H9 (cell line): ENCODE data around the gene SLC6A19. TPM values are rescaled to one million over a fixed set of nuclear protein-coding genes. Genes with fewer than 3 reads are reported as not detected.
"Not testable (repeated sequence)": the region's sequence is repeated elsewhere in the genome, so short reads cannot be mapped to it uniquely, and the experiment has no call there.

Source experiments
- DNase-seq: peaks from one replicate; pipeline ENCODE4 v3.0.0-alpha.2; 2017
- H2AFZ ChIP-seq: one replicate; pipeline ENCODE4 v1.6.1; 2013; ENCODE audit warnings: mild to moderate bottlenecking, low read length, control low read depth, moderate library complexity
- H2AK5ac ChIP-seq: 2 replicates; pipeline ENCODE4 v1.6.1; 2013; ENCODE audit warnings: low read length, control low read depth, mixed read lengths; ENCODE audit not compliant: insufficient read length
- H2BK120ac ChIP-seq: one replicate; pipeline ENCODE4 v1.6.1; 2013; ENCODE audit warnings: low read depth, mild to moderate bottlenecking, low read length, control low read depth, inconsistent platforms; ENCODE audit not compliant: poor library complexity, severe bottlenecking
- H2BK12ac ChIP-seq: 2 replicates; pipeline ENCODE4 v1.6.1; 2013; ENCODE audit warnings: low read length, control low read depth, mixed read lengths, low read depth; ENCODE audit not compliant: insufficient read length
- H2BK15ac ChIP-seq: 2 replicates; pipeline ENCODE4 v1.6.1; 2013; ENCODE audit warnings: low read depth, low read length, control low read depth
- H2BK20ac ChIP-seq: one replicate; pipeline ENCODE4 v1.6.1; 2013; ENCODE audit warnings: low read depth, mild to moderate bottlenecking, low read length, control low read depth, inconsistent platforms; ENCODE audit not compliant: poor library complexity, severe bottlenecking
- H2BK5ac ChIP-seq: 2 replicates; pipeline ENCODE4 v1.6.1; 2013; ENCODE audit warnings: low read length, control low read depth, mixed read lengths; ENCODE audit not compliant: insufficient read length
- H3K14ac ChIP-seq: 2 replicates; pipeline ENCODE4 v1.6.1; 2013; ENCODE audit warnings: low read length, control low read depth; ENCODE audit not compliant: insufficient read depth
- H3K18ac ChIP-seq: 2 replicates; pipeline ENCODE4 v1.6.1; 2013; ENCODE audit warnings: low read depth, mild to moderate bottlenecking, mixed read lengths, low read length, control low read depth; ENCODE audit not compliant: insufficient read length
- H3K23ac ChIP-seq: 2 replicates; pipeline ENCODE4 v1.6.1; 2013; ENCODE audit warnings: low read length, control low read depth, mixed read lengths, low read depth; ENCODE audit not compliant: insufficient read length
- H3K23me2 ChIP-seq: 2 replicates; pipeline ENCODE4 v1.6.1; 2013; ENCODE audit warnings: low read depth, mild to moderate bottlenecking, mixed read lengths, low read length, control low read depth; ENCODE audit not compliant: insufficient read length, poor library complexity, severe bottlenecking
- H3K27ac ChIP-seq: 2 replicates; pipeline ENCODE4 v1.5.1; 2013; ENCODE audit warnings: low read length, control low read depth, mixed read lengths, low read depth; ENCODE audit not compliant: insufficient read length
- H3K27me3 ChIP-seq: 2 replicates; pipeline ENCODE4 v1.6.1; 2013; ENCODE audit warnings: low read length, control low read depth, inconsistent platforms; ENCODE audit not compliant: insufficient read depth
- H3K4ac ChIP-seq: 2 replicates; pipeline ENCODE4 v1.6.1; 2013; ENCODE audit warnings: low read depth, mild to moderate bottlenecking, control low read depth, inconsistent platforms, low read length, moderate library complexity
- H3K4me1 ChIP-seq: 2 replicates; pipeline ENCODE4 v1.6.1; 2013; ENCODE audit warnings: low read length, control low read depth, inconsistent platforms; ENCODE audit not compliant: insufficient read depth
- H3K4me2 ChIP-seq: 2 replicates; pipeline ENCODE4 v1.6.1; 2013; ENCODE audit warnings: low read length, control low read depth, mixed read lengths; ENCODE audit not compliant: insufficient read length, insufficient read depth
- H3K56ac ChIP-seq: 2 replicates; pipeline ENCODE4 v1.6.1; 2013; ENCODE audit warnings: low read depth, mild to moderate bottlenecking, mixed read lengths, low read length, control low read depth; ENCODE audit not compliant: insufficient read length
- H3K79me1 ChIP-seq: 2 replicates; pipeline ENCODE4 v1.6.1; 2013; ENCODE audit warnings: low read depth, mild to moderate bottlenecking, moderate library complexity, low read length, control low read depth, inconsistent platforms; ENCODE audit not compliant: insufficient read depth, poor library complexity, severe bottlenecking
- H3K79me2 ChIP-seq: 2 replicates; pipeline ENCODE4 v1.6.1; 2013; ENCODE audit warnings: low read length, control low read depth, inconsistent platforms; ENCODE audit not compliant: insufficient read depth
- H3K9ac ChIP-seq: 2 replicates; pipeline ENCODE4 v1.6.1; 2013; ENCODE audit warnings: low read length, control low read depth, mixed read lengths; ENCODE audit not compliant: insufficient read length; ENCODE audit errors: extremely low read depth
- H3K9me3 ChIP-seq: one replicate; pipeline ENCODE4 v1.6.1; 2013; ENCODE audit warnings: low read depth, low read length, inconsistent platforms; ENCODE audit not compliant: control insufficient read depth
- H3T11ph ChIP-seq: one replicate; pipeline ENCODE4 v1.6.1; 2013; ENCODE audit warnings: mild to moderate bottlenecking, low read length, control low read depth, inconsistent platforms
- H4K20me1 ChIP-seq: one replicate; pipeline ENCODE4 v1.6.1; 2013; ENCODE audit not compliant: control insufficient read depth, insufficient read length, insufficient read depth
- H4K5ac ChIP-seq: 2 replicates; pipeline ENCODE4 v1.6.1; 2013; ENCODE audit warnings: low read depth, mild to moderate bottlenecking, mixed read lengths, low read length, control low read depth; ENCODE audit not compliant: insufficient read length
- H4K8ac ChIP-seq: replicated peaks from 2 replicates; pipeline ENCODE4 v1.6.1; 2013; ENCODE audit warnings: low read length, control low read depth, mixed read lengths, low read depth; ENCODE audit not compliant: insufficient read length
- H4K91ac ChIP-seq: 2 replicates; pipeline ENCODE4 v1.6.1; 2013; ENCODE audit warnings: low read depth, mild to moderate bottlenecking, moderate library complexity, mixed read lengths, low read length, control low read depth; ENCODE audit not compliant: insufficient read length
- H3K27ac Mint-ChIP-seq, 3 experiments: 2 replicates in 2 of 3; 3 replicates in 1 of 3; pipeline ENCODE4 v1.8.0; 2020 to 2021; ENCODE audit warnings: mixed read lengths in 3 of 3, mild to moderate bottlenecking in 1 of 3, moderate library complexity in 1 of 3
- H3K27me3 Mint-ChIP-seq: 2 replicates; pipeline ENCODE4 v1.8.0; 2021; ENCODE audit warnings: low read depth, mild to moderate bottlenecking, moderate library complexity, mixed read lengths
- H3K36me3 Mint-ChIP-seq, 3 experiments: 2 replicates in 2 of 3; 3 replicates in 1 of 3; pipeline ENCODE4 v1.8.0; 2020 to 2021; ENCODE audit warnings: low read depth in 3 of 3, mixed read lengths in 3 of 3; ENCODE audit not compliant: insufficient read depth in 1 of 3
- H3K4me1 Mint-ChIP-seq, 2 experiments: 2 replicates each; pipeline ENCODE4 v1.8.0; 2020; ENCODE audit warnings: mixed read lengths in 2 of 2
- H3K4me3 Mint-ChIP-seq, 2 experiments: 2 replicates in 1 of 2; 3 replicates in 1 of 2; pipeline ENCODE4 v1.8.0; 2020 to 2021; ENCODE audit warnings: mild to moderate bottlenecking in 2 of 2, mixed read lengths in 2 of 2, moderate library complexity in 1 of 2
- H3K9me3 Mint-ChIP-seq, 2 experiments: 2 replicates in 1 of 2; 3 replicates in 1 of 2; pipeline ENCODE4 v1.8.0; 2020; ENCODE audit warnings: mild to moderate bottlenecking in 2 of 2, mixed read lengths in 2 of 2, moderate library complexity in 1 of 2
- WGBS: extraction: QIAGEN DNeasy Blood & Tissue Kit; methylation state at CpG from one replicate; pipeline ENCODE4 v1.1.7; 2013; ENCODE audit warnings: missing lambda C conversion rate, low lambda C conversion rate, mixed read lengths; ENCODE audit not compliant: insufficient read length; ENCODE audit errors: extremely low coverage; 5-methylcytosine and 5-hydroxymethylcytosine counted together
- total RNA-seq: library from RNA; stranded (reverse); gene quantifications from 2 replicates; pipeline ENCODE4 v1.2.1, GENCODE V29; 2021
- TF ChIP-seq, protein P1 (sequence below): fragments of 200-600 bp; sonication (generic); conservative IDR thresholded peaks from 3 replicates; pipeline ENCODE4 v1.8.0; 2021; ENCODE audit warnings: antibody characterized with exemption, mild to moderate bottlenecking

Gene SLC6A19
- total RNA-seq, 1 experiment from 2014 or later = not detected

DNA sequence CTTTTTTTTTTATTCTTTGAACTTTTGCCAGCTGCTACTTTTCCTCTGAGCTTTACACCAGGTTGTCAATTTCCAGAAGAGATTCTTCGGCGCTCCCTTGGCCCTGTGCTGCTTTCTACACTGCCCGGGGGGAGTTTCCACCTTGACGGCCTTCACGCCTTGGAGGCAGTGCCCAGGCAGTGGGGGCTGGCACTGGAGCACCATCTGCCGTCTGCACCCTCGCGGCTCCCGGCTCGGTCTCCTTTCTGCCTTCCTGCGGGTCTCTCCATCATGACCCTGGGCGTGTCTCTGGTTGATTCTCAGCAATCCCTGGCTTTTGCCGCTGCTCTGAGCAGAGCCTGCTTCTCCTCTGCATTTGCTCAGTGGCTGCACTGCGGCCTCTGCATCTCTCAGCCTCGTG lies 26.7 kb downstream of the SLC6A19 start:
- Histone ChIP-seq H4K8ac (no peak overlapping the region), H3K18ac (no peak overlapping the region), H3K79me2 (no peaks in the 10 kb centered on the region), H3K27ac (no peak overlapping the region), H3K4me2 (no peak overlapping the region), H3K4ac (no peak overlapping the region), H3K9ac (no peak overlapping the region), H3K9me3 (no peaks in the 10 kb centered on the region), H3K79me1 (no peaks in the 10 kb centered on the region), H2BK12ac (no peak overlapping the region), H4K20me1 (no peaks in the 10 kb centered on the region), H2BK120ac (no peak overlapping the region), H3K14ac (no peak overlapping the region; the same call in 1 of the 2 replicates), H3K27me3 (no peaks in the 10 kb centered on the region), H2AFZ (no peak overlapping the region), H3T11ph (no peak overlapping the region), H3K23me2 (no peaks in the 10 kb centered on the region), H2BK20ac (no peak overlapping the region), H2AK5ac (no peak overlapping the region), H3K56ac (no peak overlapping the region), H2BK5ac (no peak overlapping the region), H3K23ac (no peak overlapping the region), H3K4me1 (no peaks in the 10 kb centered on the region; the same call in 1 of the 2 replicates), H2BK15ac (no peak overlapping the region), H4K91ac (no peak overlapping the region), H4K5ac (no peak overlapping the region)
- TF ChIP-seq, protein P1, sequence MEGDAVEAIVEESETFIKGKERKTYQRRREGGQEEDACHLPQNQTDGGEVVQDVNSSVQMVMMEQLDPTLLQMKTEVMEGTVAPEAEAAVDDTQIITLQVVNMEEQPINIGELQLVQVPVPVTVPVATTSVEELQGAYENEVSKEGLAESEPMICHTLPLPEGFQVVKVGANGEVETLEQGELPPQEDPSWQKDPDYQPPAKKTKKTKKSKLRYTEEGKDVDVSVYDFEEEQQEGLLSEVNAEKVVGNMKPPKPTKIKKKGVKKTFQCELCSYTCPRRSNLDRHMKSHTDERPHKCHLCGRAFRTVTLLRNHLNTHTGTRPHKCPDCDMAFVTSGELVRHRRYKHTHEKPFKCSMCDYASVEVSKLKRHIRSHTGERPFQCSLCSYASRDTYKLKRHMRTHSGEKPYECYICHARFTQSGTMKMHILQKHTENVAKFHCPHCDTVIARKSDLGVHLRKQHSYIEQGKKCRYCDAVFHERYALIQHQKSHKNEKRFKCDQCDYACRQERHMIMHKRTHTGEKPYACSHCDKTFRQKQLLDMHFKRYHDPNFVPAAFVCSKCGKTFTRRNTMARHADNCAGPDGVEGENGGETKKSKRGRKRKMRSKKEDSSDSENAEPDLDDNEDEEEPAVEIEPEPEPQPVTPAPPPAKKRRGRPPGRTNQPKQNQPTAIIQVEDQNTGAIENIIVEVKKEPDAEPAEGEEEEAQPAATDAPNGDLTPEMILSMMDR = no peak
- H3K27ac Mint-ChIP-seq = no peak overlapping the region
- no peaks in the 10 kb centered on the region for H3K36me3 Mint-ChIP-seq
- peaks cover 0 to 12% of the 10 kb centered on the region in 2 experiments; a peak in 2 of 4 replicates for H3K4me1 Mint-ChIP-seq
- peaks cover 4% of the 10 kb centered on the region for H3K27me3 Mint-ChIP-seq
- no peak for DNase-seq
- no peak overlapping the region for H3K4me3 Mint-ChIP-seq
- no CpG with 5 or more reads among the region's 15 CpGs for WGBS
- no peaks in the 10 kb centered on the region for H3K9me3 Mint-ChIP-seq

DNA sequence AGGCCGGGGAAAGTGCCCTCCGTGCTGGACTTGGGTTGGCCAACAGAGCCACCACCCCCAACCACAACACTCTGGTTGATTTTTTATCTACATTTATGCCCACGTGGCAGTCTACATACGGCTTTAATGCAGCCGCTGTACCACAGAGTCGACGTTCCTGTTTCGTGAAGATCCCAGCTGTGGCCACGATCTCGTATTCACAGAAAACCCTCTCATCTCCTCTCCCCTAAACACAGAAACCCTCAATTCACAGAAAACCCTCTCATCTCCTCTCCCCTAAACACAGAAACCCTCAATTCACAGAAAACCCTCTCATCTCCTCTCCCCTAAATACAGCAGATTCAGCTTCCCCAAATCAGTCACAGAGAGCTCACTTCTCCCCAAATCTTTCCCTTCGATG lies 27.6 kb downstream of the SLC6A19 start:
- not testable (repeated sequence) for H2AK5ac ChIP-seq, H2AFZ ChIP-seq, H3K36me3 Mint-ChIP-seq, H3K79me1 ChIP-seq, H2BK12ac ChIP-seq, H4K8ac ChIP-seq, H2BK5ac ChIP-seq, H3T11ph ChIP-seq, H2BK120ac ChIP-seq, H3K9me3 ChIP-seq, H3K14ac ChIP-seq, H3K9ac ChIP-seq, H3K18ac ChIP-seq, H3K79me2 ChIP-seq, H3K4me1 ChIP-seq, H3K23ac ChIP-seq, H2BK15ac ChIP-seq, H4K5ac ChIP-seq, H3K27me3 ChIP-seq, H3K56ac ChIP-seq, H4K91ac ChIP-seq, H3K23me2 ChIP-seq, H4K20me1 ChIP-seq, DNase-seq, H3K27me3 Mint-ChIP-seq, H3K4me2 ChIP-seq, H2BK20ac ChIP-seq, H3K4ac ChIP-seq, H3K27ac ChIP-seq, H3K4me3 Mint-ChIP-seq, H3K9me3 Mint-ChIP-seq
- H3K4me1 Mint-ChIP-seq = peaks cover 0 to 12% of the 10 kb centered on the region in 2 experiments; a peak in 2 of 4 replicates
- H3K27ac Mint-ChIP-seq = peak overlapping the region in 2 of 3 experiments; percentile 1 to 8; a peak in 2 of 7 replicates
- no CpG with 5 or more reads among the region's 11 CpGs for WGBS
